ENCODE measurements around the gene DDX39B. TPM values are rescaled to one million over a fixed set of nuclear protein-coding genes. Genes with fewer than 3 reads are reported as not detected.

Gene DDX39B
- total and polyA plus RNA-seq, 9 of the 15 experiments (the other 6 are each of a cell fraction or from before 2014, with no cell fraction given): 479 to 869 (median 592) TPM

DNA sequence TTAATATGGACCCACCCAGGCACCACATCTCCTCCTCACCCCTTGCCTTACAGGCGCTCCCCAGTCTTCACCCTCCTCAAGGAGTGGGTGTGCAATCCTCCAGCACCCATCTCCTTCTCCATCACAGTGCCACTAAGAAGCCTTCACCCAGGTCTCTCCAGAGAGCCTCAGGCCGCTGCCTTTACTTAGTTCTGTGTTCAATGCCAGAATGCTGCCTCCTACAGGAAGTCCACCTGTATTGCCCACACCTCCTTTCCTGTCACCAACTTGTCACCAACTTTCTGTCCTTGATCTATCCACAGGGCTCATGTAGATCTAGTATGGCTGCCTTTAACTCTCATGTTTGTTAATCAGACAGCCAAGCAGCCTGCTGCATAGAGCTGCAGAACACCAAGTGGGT, 43.7 kb upstream of the DDX39B start (continued):
- TF ChIP-seq MTA3 (IDR thresholded peaks at IDR 0.05; ENCODE audit: borderline replicate concordance) (no peak; the same call in 1 of the 2 replicates), SMARCA5 (IDR thresholded peaks at IDR 0.05) (peak; percentile 92; the same call in 1 of the 2 replicates), ZNF445 (CRISPR knock-in tag; IDR thresholded peaks at IDR 0.05; ENCODE audit: low read depth) (no peak), HCFC1 (IDR thresholded peaks at IDR 0.05; ENCODE audit: low read depth, low read length) (no peak), GATAD2A (IDR thresholded peaks at IDR 0.05) (no peak), ZNF12 (CRISPR knock-in tag; IDR thresholded peaks at IDR 0.05) (no peak), PTBP1 (IDR thresholded peaks at IDR 0.05; ENCODE audit: low read depth, low read length) (peak; percentile 91; the same call in 1 of the 2 replicates), ZNF263 (CRISPR knock-in tag; IDR thresholded peaks at IDR 0.05; ENCODE audit: borderline replicate concordance) (no peak), POLR2B (IDR thresholded peaks at IDR 0.05; ENCODE audit: low read depth, partially characterized antibody) (no peak), NFE2 (IDR thresholded peaks at IDR 0.05; ENCODE audit: low read depth) (no peak), SAFB (IDR thresholded peaks at IDR 0.05; ENCODE audit: borderline replicate concordance, low read depth, low read length) (no peak), NR3C1 (CRISPR knock-in tag; IDR thresholded peaks at IDR 0.05) (no peak), ZBTB17 (CRISPR knock-in tag; IDR thresholded peaks at IDR 0.05) (0 out of 2 replicates have a peak, but pooled peaks have one; percentile 19), ZNF76 (CRISPR knock-in tag; IDR thresholded peaks at IDR 0.05; ENCODE audit: borderline replicate concordance) (no peak)
- TF ChIP-seq, protein P1, sequence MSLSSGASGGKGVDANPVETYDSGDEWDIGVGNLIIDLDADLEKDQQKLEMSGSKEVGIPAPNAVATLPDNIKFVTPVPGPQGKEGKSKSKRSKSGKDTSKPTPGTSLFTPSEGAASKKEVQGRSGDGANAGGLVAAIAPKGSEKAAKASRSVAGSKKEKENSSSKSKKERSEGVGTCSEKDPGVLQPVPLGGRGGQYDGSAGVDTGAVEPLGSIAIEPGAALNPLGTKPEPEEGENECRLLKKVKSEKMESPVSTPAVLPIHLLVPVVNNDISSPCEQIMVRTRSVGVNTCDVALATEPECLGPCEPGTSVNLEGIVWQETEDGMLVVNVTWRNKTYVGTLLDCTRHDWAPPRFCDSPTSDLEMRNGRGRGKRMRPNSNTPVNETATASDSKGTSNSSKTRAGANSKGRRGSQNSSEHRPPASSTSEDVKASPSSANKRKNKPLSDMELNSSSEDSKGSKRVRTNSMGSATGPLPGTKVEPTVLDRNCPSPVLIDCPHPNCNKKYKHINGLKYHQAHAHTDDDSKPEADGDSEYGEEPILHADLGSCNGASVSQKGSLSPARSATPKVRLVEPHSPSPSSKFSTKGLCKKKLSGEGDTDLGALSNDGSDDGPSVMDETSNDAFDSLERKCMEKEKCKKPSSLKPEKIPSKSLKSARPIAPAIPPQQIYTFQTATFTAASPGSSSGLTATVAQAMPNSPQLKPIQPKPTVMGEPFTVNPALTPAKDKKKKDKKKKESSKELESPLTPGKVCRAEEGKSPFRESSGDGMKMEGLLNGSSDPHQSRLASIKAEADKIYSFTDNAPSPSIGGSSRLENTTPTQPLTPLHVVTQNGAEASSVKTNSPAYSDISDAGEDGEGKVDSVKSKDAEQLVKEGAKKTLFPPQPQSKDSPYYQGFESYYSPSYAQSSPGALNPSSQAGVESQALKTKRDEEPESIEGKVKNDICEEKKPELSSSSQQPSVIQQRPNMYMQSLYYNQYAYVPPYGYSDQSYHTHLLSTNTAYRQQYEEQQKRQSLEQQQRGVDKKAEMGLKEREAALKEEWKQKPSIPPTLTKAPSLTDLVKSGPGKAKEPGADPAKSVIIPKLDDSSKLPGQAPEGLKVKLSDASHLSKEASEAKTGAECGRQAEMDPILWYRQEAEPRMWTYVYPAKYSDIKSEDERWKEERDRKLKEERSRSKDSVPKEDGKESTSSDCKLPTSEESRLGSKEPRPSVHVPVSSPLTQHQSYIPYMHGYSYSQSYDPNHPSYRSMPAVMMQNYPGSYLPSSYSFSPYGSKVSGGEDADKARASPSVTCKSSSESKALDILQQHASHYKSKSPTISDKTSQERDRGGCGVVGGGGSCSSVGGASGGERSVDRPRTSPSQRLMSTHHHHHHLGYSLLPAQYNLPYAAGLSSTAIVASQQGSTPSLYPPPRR (CRISPR knock-in tag; IDR thresholded peaks at IDR 0.05; ENCODE audit: borderline replicate concordance): no peak
- TF ChIP-seq, protein P2, sequence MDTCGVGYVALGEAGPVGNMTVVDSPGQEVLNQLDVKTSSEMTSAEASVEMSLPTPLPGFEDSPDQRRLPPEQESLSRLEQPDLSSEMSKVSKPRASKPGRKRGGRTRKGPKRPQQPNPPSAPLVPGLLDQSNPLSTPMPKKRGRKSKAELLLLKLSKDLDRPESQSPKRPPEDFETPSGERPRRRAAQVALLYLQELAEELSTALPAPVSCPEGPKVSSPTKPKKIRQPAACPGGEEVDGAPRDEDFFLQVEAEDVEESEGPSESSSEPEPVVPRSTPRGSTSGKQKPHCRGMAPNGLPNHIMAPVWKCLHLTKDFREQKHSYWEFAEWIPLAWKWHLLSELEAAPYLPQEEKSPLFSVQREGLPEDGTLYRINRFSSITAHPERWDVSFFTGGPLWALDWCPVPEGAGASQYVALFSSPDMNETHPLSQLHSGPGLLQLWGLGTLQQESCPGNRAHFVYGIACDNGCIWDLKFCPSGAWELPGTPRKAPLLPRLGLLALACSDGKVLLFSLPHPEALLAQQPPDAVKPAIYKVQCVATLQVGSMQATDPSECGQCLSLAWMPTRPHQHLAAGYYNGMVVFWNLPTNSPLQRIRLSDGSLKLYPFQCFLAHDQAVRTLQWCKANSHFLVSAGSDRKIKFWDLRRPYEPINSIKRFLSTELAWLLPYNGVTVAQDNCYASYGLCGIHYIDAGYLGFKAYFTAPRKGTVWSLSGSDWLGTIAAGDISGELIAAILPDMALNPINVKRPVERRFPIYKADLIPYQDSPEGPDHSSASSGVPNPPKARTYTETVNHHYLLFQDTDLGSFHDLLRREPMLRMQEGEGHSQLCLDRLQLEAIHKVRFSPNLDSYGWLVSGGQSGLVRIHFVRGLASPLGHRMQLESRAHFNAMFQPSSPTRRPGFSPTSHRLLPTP (IDR thresholded peaks at IDR 0.05; ENCODE audit: borderline replicate concordance, extremely low read depth, insufficient read length): peak; percentile 77
- TF ChIP-seq, protein P3, sequence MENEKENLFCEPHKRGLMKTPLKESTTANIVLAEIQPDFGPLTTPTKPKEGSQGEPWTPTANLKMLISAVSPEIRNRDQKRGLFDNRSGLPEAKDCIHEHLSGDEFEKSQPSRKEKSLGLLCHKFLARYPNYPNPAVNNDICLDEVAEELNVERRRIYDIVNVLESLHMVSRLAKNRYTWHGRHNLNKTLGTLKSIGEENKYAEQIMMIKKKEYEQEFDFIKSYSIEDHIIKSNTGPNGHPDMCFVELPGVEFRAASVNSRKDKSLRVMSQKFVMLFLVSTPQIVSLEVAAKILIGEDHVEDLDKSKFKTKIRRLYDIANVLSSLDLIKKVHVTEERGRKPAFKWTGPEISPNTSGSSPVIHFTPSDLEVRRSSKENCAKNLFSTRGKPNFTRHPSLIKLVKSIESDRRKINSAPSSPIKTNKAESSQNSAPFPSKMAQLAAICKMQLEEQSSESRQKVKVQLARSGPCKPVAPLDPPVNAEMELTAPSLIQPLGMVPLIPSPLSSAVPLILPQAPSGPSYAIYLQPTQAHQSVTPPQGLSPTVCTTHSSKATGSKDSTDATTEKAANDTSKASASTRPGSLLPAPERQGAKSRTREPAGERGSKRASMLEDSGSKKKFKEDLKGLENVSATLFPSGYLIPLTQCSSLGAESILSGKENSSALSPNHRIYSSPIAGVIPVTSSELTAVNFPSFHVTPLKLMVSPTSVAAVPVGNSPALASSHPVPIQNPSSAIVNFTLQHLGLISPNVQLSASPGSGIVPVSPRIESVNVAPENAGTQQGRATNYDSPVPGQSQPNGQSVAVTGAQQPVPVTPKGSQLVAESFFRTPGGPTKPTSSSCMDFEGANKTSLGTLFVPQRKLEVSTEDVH (IDR thresholded peaks at IDR 0.05; ENCODE audit: low read depth, partially characterized antibody): no peak
- TF ChIP-seq, protein P4, sequence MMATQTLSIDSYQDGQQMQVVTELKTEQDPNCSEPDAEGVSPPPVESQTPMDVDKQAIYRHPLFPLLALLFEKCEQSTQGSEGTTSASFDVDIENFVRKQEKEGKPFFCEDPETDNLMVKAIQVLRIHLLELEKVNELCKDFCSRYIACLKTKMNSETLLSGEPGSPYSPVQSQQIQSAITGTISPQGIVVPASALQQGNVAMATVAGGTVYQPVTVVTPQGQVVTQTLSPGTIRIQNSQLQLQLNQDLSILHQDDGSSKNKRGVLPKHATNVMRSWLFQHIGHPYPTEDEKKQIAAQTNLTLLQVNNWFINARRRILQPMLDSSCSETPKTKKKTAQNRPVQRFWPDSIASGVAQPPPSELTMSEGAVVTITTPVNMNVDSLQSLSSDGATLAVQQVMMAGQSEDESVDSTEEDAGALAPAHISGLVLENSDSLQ (IDR thresholded peaks at IDR 0.05): peak; percentile 68
